ENCODE measurements around the gene PEX14. TPM values are rescaled to one million over a fixed set of nuclear protein-coding genes. Genes with fewer than 3 reads are reported as not detected.

PEX14 gene
- total and polyA plus RNA-seq, 9 of the 15 experiments (the other 6 are each of a cell fraction or from before 2014, with no cell fraction given) = 2.6 to 45.7 (median 22.7) TPM

- TF ChIP-seq THRB (CRISPR knock-in tag; conservative IDR thresholded peaks at IDR 0.05) (no peak), GABPA (tag; conservative IDR thresholded peaks at IDR 0.05; ENCODE audit: low read depth) (no peak), FOXM1 (IDR thresholded peaks at IDR 0.05; ENCODE audit: low read depth) (no peak), FOXM1 (CRISPR knock-in tag; IDR thresholded peaks at IDR 0.05; ENCODE audit: low read depth) (peak; percentile 92), ZC3H11A (IDR thresholded peaks at IDR 0.05; ENCODE audit: low read depth, low read length) (peak; percentile 82), ZNF224 (CRISPR knock-in tag; IDR thresholded peaks at IDR 0.05) (no peak), EP300 (IDR thresholded peaks at IDR 0.05; ENCODE audit: low read length) (peak; percentile 41; the same call in 1 of the 2 replicates), FOXJ2 (tag; IDR thresholded peaks at IDR 0.05) (no peak), TCF7L2 (IDR thresholded peaks at IDR 0.05; ENCODE audit: low read depth, low read length) (no peak), NRF1 (conservative IDR thresholded peaks at IDR 0.05 in 1 of 2, IDR thresholded peaks at IDR 0.05 in 1 of 2) (peak; percentile 99), HDAC2 (IDR thresholded peaks at IDR 0.05) (peak; percentile 95), HMGN3 (IDR thresholded peaks at IDR 0.05; ENCODE audit: borderline replicate concordance, extremely low read depth, insufficient read length, low read depth, low read length) (peak; percentile 69), HMG20B (CRISPR knock-in tag; IDR thresholded peaks at IDR 0.05) (no peak), TGIF2 (CRISPR knock-in tag; IDR thresholded peaks at IDR 0.05) (no peak), HINFP (tag; conservative IDR thresholded peaks at IDR 0.05; ENCODE audit: low read depth) (no peak), BRD9 (IDR thresholded peaks at IDR 0.05; ENCODE audit: low read depth, partially characterized antibody) (no peak), ZNF212 (CRISPR knock-in tag; IDR thresholded peaks at IDR 0.05) (0 out of 2 replicates have a peak, but pooled peaks have one; percentile 69), ARID1B (IDR thresholded peaks at IDR 0.05) (no peak), FUS (optimal IDR thresholded peaks at IDR 0.05; ENCODE audit: low read depth, low read length) (peak; percentile 44), WHSC1 (IDR thresholded peaks at IDR 0.05; ENCODE audit: low read length) (no peak), ZNF24 (IDR thresholded peaks at IDR 0.05) (peak; percentile 85)
- TF ChIP-seq, protein P1, sequence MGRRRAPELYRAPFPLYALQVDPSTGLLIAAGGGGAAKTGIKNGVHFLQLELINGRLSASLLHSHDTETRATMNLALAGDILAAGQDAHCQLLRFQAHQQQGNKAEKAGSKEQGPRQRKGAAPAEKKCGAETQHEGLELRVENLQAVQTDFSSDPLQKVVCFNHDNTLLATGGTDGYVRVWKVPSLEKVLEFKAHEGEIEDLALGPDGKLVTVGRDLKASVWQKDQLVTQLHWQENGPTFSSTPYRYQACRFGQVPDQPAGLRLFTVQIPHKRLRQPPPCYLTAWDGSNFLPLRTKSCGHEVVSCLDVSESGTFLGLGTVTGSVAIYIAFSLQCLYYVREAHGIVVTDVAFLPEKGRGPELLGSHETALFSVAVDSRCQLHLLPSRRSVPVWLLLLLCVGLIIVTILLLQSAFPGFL (CRISPR knock-in tag; IDR thresholded peaks at IDR 0.05) = peak; percentile 83; the same call in 1 of the 2 replicates
- TF ChIP-seq, protein P2, sequence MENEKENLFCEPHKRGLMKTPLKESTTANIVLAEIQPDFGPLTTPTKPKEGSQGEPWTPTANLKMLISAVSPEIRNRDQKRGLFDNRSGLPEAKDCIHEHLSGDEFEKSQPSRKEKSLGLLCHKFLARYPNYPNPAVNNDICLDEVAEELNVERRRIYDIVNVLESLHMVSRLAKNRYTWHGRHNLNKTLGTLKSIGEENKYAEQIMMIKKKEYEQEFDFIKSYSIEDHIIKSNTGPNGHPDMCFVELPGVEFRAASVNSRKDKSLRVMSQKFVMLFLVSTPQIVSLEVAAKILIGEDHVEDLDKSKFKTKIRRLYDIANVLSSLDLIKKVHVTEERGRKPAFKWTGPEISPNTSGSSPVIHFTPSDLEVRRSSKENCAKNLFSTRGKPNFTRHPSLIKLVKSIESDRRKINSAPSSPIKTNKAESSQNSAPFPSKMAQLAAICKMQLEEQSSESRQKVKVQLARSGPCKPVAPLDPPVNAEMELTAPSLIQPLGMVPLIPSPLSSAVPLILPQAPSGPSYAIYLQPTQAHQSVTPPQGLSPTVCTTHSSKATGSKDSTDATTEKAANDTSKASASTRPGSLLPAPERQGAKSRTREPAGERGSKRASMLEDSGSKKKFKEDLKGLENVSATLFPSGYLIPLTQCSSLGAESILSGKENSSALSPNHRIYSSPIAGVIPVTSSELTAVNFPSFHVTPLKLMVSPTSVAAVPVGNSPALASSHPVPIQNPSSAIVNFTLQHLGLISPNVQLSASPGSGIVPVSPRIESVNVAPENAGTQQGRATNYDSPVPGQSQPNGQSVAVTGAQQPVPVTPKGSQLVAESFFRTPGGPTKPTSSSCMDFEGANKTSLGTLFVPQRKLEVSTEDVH (IDR thresholded peaks at IDR 0.05; ENCODE audit: low read depth, partially characterized antibody) = peak; percentile 99
Measured at GRCh38 chr1:10430216-10431069, 44.3 kb upstream of the PEX14 start, which contains the start of gene CENPS (continued).
